Endothelial cell of umbilical vein (primary cell): Measurements from ENCODE around the gene DDX56. TPM values are rescaled to one million over a fixed set of nuclear protein-coding genes. Genes with fewer than 3 reads are reported as not detected.

Experiments
- BruUV-seq: library from RNA; stranded (reverse); fragments of 400-500 nt; replicated peaks from 2 replicates; lab custom pipeline; 2021; lab: Mats Ljungman, UMichigan
- CTCF ChIA-PET: fragments of 300-600, 350-600 bp; sonication (Branson Sonifier 250); formaldehyde crosslinking; loops from one replicate; lab custom pipeline; 2021; ENCODE audit warnings: antibody characterized with exemption, inconsistent platforms; lab: Charles Lee
- POLR2A ChIA-PET: fragments of 300-600, 350-600 bp; sonication (Branson Sonifier 250); formaldehyde crosslinking; loops from one replicate; lab custom pipeline; 2021; ENCODE audit warnings: antibody characterized with exemption, inconsistent platforms; lab: Charles Lee
- DNase-seq: peaks from one replicate; pipeline ENCODE4 v3.0.0-alpha.2; 2011; ENCODE audit warnings: low read depth, low spot score
- FAIRE-seq: peaks from 2 replicates; lab custom pipeline; 2011; peaks lifted over from hg19 to GRCh38; lab: Jason Lieb, UNC
- H2AFZ ChIP-seq: 2 replicates; pipeline ENCODE4 v1.6.0; 2012; ENCODE audit warnings: low read depth, low read length, control low read depth, inconsistent platforms
- H3K27ac ChIP-seq: 2 replicates; pipeline ENCODE4 v1.5.1; 2011; ENCODE audit warnings: low read depth, mild to moderate bottlenecking, control low read depth, low read length, moderate library complexity; ENCODE audit not compliant: insufficient read depth
- H3K27me3 ChIP-seq, 2 experiments: 2 replicates each; pipeline versions ENCODE4 v1.6.0 to v1.6.1; 2011; ENCODE audit warnings: low read length in 2 of 2, mixed read lengths in 1 of 2; ENCODE audit not compliant: control insufficient read depth in 2 of 2, insufficient read depth in 2 of 2
- H3K36me3 ChIP-seq, 2 experiments: 2 replicates in 1 of 2; 3 replicates in 1 of 2; pipeline ENCODE4 v1.5.1; 2011; ENCODE audit warnings: low read length in 2 of 2, mild to moderate bottlenecking in 1 of 2, moderate library complexity in 1 of 2; ENCODE audit not compliant: control insufficient read depth in 2 of 2, insufficient read depth in 2 of 2; ENCODE audit errors: extremely low read depth in 1 of 2
- H3K4me1 ChIP-seq: 3 replicates; pipeline ENCODE4 v1.5.1; 2011; ENCODE audit warnings: mild to moderate bottlenecking, low read length; ENCODE audit not compliant: control insufficient read depth, insufficient read depth; ENCODE audit errors: extremely low read depth
- H3K4me2 ChIP-seq: 2 replicates; pipeline ENCODE4 v1.6.1; 2011; ENCODE audit warnings: low read length, control low read depth, mixed read lengths; ENCODE audit not compliant: insufficient read depth
- H3K4me3 ChIP-seq, 3 experiments: fragments of 200-600 bp in 1 of 3; sonication (generic), shearing (Covaris generic) in 1 of 3; replicated peaks in 1 of 3; 2 replicates each; pipeline ENCODE4 v1.5.1; 2011 to 2016; ENCODE audit warnings: control low read depth in 3 of 3, low read length in 3 of 3, mild to moderate bottlenecking in 2 of 3, inconsistent platforms in 1 of 3, low read depth in 1 of 3, moderate library complexity in 1 of 3; ENCODE audit not compliant: insufficient read depth in 1 of 3
- H3K79me2 ChIP-seq: 2 replicates; pipeline ENCODE4 v1.6.0; 2012; ENCODE audit warnings: low read length, inconsistent platforms; ENCODE audit not compliant: control insufficient read depth, insufficient read depth
- H3K9ac ChIP-seq: replicated peaks from 2 replicates; pipeline ENCODE3; 2011; ENCODE audit warnings: low read length, control low read depth; ENCODE audit not compliant: insufficient read depth; ENCODE audit errors: extremely low read depth
- H3K9me1 ChIP-seq: replicated peaks from 3 replicates; pipeline ENCODE4 v1.6.0; 2011; ENCODE audit warnings: mild to moderate bottlenecking, low read length; ENCODE audit not compliant: control insufficient read depth, insufficient read depth; ENCODE audit errors: extremely low read depth
- H3K9me3 ChIP-seq: replicated peaks from 2 replicates; pipeline ENCODE4 v1.5.1; 2012; ENCODE audit warnings: low read length, inconsistent platforms; ENCODE audit not compliant: control insufficient read depth, insufficient read depth
- H4K20me1 ChIP-seq: replicated peaks from 2 replicates; pipeline ENCODE3; 2011; ENCODE audit warnings: mild to moderate bottlenecking, low read length; ENCODE audit not compliant: control insufficient read depth, insufficient read depth; ENCODE audit errors: extremely low read depth
- CTCF ChIP-seq, 2 donors: IDR thresholded peaks; 1 replicate in 1 of 2; 2 replicates in 1 of 2; pipeline ENCODE4 v1.5.1; 2011; ENCODE audit warnings: low read length in 2 of 2, mild to moderate bottlenecking in 2 of 2, moderate library complexity in 2 of 2, control low read depth in 1 of 2, inconsistent platforms in 1 of 2, low read depth in 1 of 2; ENCODE audit not compliant: insufficient read depth in 1 of 2; ENCODE audit errors: extremely low read depth in 1 of 2
- EZH2 ChIP-seq: IDR thresholded peaks from 2 replicates; pipeline ENCODE4 v1.6.1; 2012; ENCODE audit warnings: borderline replicate concordance, low read depth, mild to moderate bottlenecking, moderate library complexity, low read length, inconsistent platforms; ENCODE audit not compliant: severe bottlenecking
- GATA2 ChIP-seq: IDR thresholded peaks from 2 replicates; pipeline ENCODE4 v1.7.0; 2011; ENCODE audit warnings: low read depth, mild to moderate bottlenecking, moderate library complexity, mixed read lengths, low read length; ENCODE audit not compliant: insufficient read length, insufficient read depth
- JUN ChIP-seq: IDR thresholded peaks from 2 replicates; pipeline ENCODE4 v1.6.1; 2011; ENCODE audit warnings: borderline replicate concordance, low read depth; ENCODE audit not compliant: insufficient read length, insufficient read depth
- MAX ChIP-seq: IDR thresholded peaks from 2 replicates; pipeline ENCODE4 v1.6.1; 2011; ENCODE audit not compliant: insufficient read depth, insufficient read length
- MYC ChIP-seq: IDR thresholded peaks from one replicate; pipeline ENCODE4 v1.6.1; 2011; ENCODE audit warnings: mild to moderate bottlenecking, low read depth, low read length
- dilution Hi-C: fragments of 300-500 bp; cut with MboI; formaldehyde crosslinking; loops from one replicate; pipeline ENCODE4 v1.15.0; 2019; ENCODE audit warnings: low sequenced_read_pairs; ENCODE audit not compliant: extremely low pct_ligation_motif_present
- intact Hi-C: fragments of 100-400 bp; cut with micrococcal nuclease; formaldehyde crosslinking; loops from one replicate; pipeline ENCODE4 v1.10.0; 2022
- polyA plus RNA-seq, 4 experiments: library from polyadenylated mRNA; depleted of rRNA in 3 of 4; stranded (reverse) in 3 of 4; unstranded in 1 of 4; fragments of >200 nt; gene quantifications; 2 replicates each; pipeline versions ENCODE4 v1.2.1 to v1.2.3, GENCODE V29; 2011 to 2012; ENCODE audit warnings: missing spikeins in 1 of 4
- total RNA-seq: library from RNA; stranded (reverse); gene quantifications from 2 replicates; pipeline ENCODE4 v1.2.3, GENCODE V29; 2021

DDX56 gene
- total and polyA plus RNA-seq, 2 donors (not counting 3 experiments of a cell fraction or from before 2014, with no cell fraction given): 94.7 to 96.6 TPM

- Histone ChIP-seq H3K27ac (no peak overlapping the region), H3K9ac (no peak overlapping the region), H3K9me3 (no peaks in the 10 kb centered on the region), H3K9me1 (no peaks in the 10 kb centered on the region), H3K4me3 (no peak overlapping the region), H3K4me1 (peaks cover 5% of the 10 kb centered on the region), H3K4me2 (no peak overlapping the region), H4K20me1 (no peaks in the 10 kb centered on the region), H3K27me3 (no peaks in the 10 kb centered on the region), H3K79me2 (peaks cover 16% of the 10 kb centered on the region), H2AFZ (no peak overlapping the region), H3K36me3 (peaks cover 39 to 60% of the 10 kb centered on the region in 2 experiments)
- no peak for DNase-seq
- no TSS peak for BruUV-seq
- dilution Hi-C loops (no loop called here), intact Hi-C loops (loop anchor here (5.0 kb wide), 1 partner anchor 76 kb away; the partner anchor contains the start of gene NUDCD3)
- TF ChIP-seq MAX: no peak
- no peak for TF ChIP-seq EZH2
- TF ChIP-seq GATA2: no peak
- TF ChIP-seq CTCF (IDR thresholded peaks at IDR 0.05; ENCODE audit: extremely low read depth in 1 of 2, insufficient read depth in 1 of 2, low read depth in 1 of 2, low read length in 2 of 2): no peak
- TF ChIP-seq MYC: no peak
- no peak for TF ChIP-seq JUN
- CTCF ChIA-PET: interaction anchor here (1.8 to 4.7 kb wide), 2 partner anchors 220 to 327 kb away, joined by 5 to 145 read pairs; no protein-coding TSS in a partner anchor
- no peak for FAIRE-seq
- POLR2A ChIA-PET: no interaction called here
Observed at GRCh38 chr7:44567884-44568283, 5.8 kb downstream of the DDX56 start.
